Endodermal cell (in vitro differentiated cells): ENCODE data around the gene SDCCAG8. TPM values are rescaled to one million over a fixed set of nuclear protein-coding genes. Genes with fewer than 3 reads are reported as not detected.

Experiments used
- DNase-seq: peaks from one replicate; pipeline ENCODE4 v3.0.0-alpha.2; 2017
- H3K27ac ChIP-seq: 2 replicates; pipeline ENCODE4 v1.5.1; 2013; ENCODE audit warnings: mild to moderate bottlenecking, low read depth, low read length, moderate library complexity
- H3K27me3 ChIP-seq: 2 replicates; pipeline ENCODE4 v1.6.1; 2013; ENCODE audit warnings: mild to moderate bottlenecking, low read length, moderate library complexity; ENCODE audit not compliant: insufficient read depth, control insufficient read depth, poor library complexity, severe bottlenecking
- H3K36me3 ChIP-seq: 2 replicates; pipeline ENCODE4 v1.7.0; 2013; ENCODE audit warnings: mild to moderate bottlenecking, low read length, moderate library complexity; ENCODE audit not compliant: control insufficient read depth, insufficient read depth
- H3K4me1 ChIP-seq: one replicate; pipeline ENCODE4 v1.7.0; 2013; ENCODE audit warnings: low read length; ENCODE audit not compliant: control insufficient read depth, insufficient read depth
- H3K4me3 ChIP-seq: 2 replicates; pipeline ENCODE4 v1.5.1; 2013; ENCODE audit warnings: mild to moderate bottlenecking, low read length, moderate library complexity
- H3K9ac ChIP-seq: 2 replicates; pipeline ENCODE4 v1.6.1; 2013; ENCODE audit warnings: mild to moderate bottlenecking, low read length, moderate library complexity; ENCODE audit not compliant: poor library complexity, severe bottlenecking; ENCODE audit errors: extremely low read depth
- H3K9me3 ChIP-seq: 2 replicates; pipeline ENCODE4 v1.6.1; 2013; ENCODE audit warnings: mild to moderate bottlenecking, low read length, moderate library complexity; ENCODE audit not compliant: control insufficient read depth
- H3K27ac Mint-ChIP-seq: 2 replicates; pipeline ENCODE4 v1.8.0; 2020; ENCODE audit warnings: mixed read lengths
- H3K27me3 Mint-ChIP-seq: 2 replicates; pipeline ENCODE4 v1.8.0; 2021; ENCODE audit warnings: mild to moderate bottlenecking, mixed read lengths; ENCODE audit not compliant: insufficient read depth
- H3K36me3 Mint-ChIP-seq: 2 replicates; pipeline ENCODE4 v1.8.0; 2020; ENCODE audit warnings: low read depth, mixed read lengths
- H3K4me1 Mint-ChIP-seq: 2 replicates; pipeline ENCODE4 v1.8.0; 2020; ENCODE audit warnings: mixed read lengths
- H3K4me3 Mint-ChIP-seq: 2 replicates; pipeline ENCODE4 v1.8.0; 2020; ENCODE audit warnings: mild to moderate bottlenecking, moderate library complexity, mixed read lengths
- H3K9me3 Mint-ChIP-seq: 2 replicates; pipeline ENCODE4 v1.8.0; 2020; ENCODE audit warnings: mild to moderate bottlenecking, mixed read lengths
- WGBS, 2 experiments: methylation state at CpG; one replicate each; pipeline versions ENCODE4 v1.1.5 to v1.1.7; 2013; ENCODE audit warnings: missing lambda C conversion rate in 2 of 2, mixed read lengths in 1 of 2; ENCODE audit not compliant: insufficient coverage in 1 of 2, insufficient read length in 1 of 2; 5-methylcytosine and 5-hydroxymethylcytosine counted together
- total RNA-seq, 2 donors: library from RNA; stranded (reverse); fragmentation: NEBNext Ultra II Directional in 1 of 2; extraction: Animal tissue kit (Norgen Biotek cat#: 25700) in 1 of 2; gene quantifications; 2 replicates in 1 of 2; 3 replicates in 1 of 2; pipeline ENCODE4 v1.2.1, GENCODE V29; 2021
- TF ChIP-seq, protein P1 (sequence below): fragments of 200-600 bp; sonication (generic); conservative IDR thresholded peaks from 2 replicates; pipeline ENCODE4 v1.5.0; 2021; ENCODE audit warnings: antibody characterized with exemption, mild to moderate bottlenecking

The SDCCAG8 gene
- total RNA-seq, 2 donors from 2014 or later: 19.8 to 27.5 TPM

DNA sequence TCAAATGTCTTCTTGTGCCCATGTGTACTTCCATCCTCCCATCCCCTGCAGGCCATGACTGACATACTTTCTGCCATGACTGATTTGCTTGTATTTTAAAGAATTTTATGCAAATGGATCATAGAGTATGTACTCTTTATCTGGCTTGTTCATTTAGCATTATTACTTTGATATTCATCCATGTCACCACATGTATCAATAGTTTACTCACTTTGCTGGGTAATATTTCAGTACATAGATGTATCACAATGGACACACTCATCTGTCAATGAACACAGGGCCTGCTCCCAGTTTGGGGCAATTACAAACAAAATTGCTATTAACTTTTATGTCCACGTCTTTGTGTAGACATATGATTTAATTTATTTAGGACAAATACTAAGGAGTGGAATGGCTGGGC, 259.1 kb downstream of the SDCCAG8 start:
- H3K27ac Mint-ChIP-seq: no peak overlapping the region
- Histone ChIP-seq H3K36me3 (no peaks in the 10 kb centered on the region), H3K9me3 (peaks cover 5% of the 10 kb centered on the region), H3K27me3 (no peaks in the 10 kb centered on the region), H3K9ac (no peak overlapping the region), H3K4me3 (no peak overlapping the region), H3K4me1 (no peaks in the 10 kb centered on the region), H3K27ac (no peak overlapping the region)
- TF ChIP-seq, protein P1, sequence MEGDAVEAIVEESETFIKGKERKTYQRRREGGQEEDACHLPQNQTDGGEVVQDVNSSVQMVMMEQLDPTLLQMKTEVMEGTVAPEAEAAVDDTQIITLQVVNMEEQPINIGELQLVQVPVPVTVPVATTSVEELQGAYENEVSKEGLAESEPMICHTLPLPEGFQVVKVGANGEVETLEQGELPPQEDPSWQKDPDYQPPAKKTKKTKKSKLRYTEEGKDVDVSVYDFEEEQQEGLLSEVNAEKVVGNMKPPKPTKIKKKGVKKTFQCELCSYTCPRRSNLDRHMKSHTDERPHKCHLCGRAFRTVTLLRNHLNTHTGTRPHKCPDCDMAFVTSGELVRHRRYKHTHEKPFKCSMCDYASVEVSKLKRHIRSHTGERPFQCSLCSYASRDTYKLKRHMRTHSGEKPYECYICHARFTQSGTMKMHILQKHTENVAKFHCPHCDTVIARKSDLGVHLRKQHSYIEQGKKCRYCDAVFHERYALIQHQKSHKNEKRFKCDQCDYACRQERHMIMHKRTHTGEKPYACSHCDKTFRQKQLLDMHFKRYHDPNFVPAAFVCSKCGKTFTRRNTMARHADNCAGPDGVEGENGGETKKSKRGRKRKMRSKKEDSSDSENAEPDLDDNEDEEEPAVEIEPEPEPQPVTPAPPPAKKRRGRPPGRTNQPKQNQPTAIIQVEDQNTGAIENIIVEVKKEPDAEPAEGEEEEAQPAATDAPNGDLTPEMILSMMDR: no peak
- no peaks in the 10 kb centered on the region for H3K4me1 Mint-ChIP-seq
- no peak overlapping the region for H3K4me3 Mint-ChIP-seq
- WGBS, 2 experiments: 86% methylated on average over 1 of the region's 1 CpG; no CpG with 5 or more reads in 1 of the 2 experiments
- peaks cover 8% of the 10 kb centered on the region for H3K9me3 Mint-ChIP-seq
- DNase-seq: no peak
- H3K36me3 Mint-ChIP-seq: peaks cover 20% of the 10 kb centered on the region
- H3K27me3 Mint-ChIP-seq: no peaks in the 10 kb centered on the region

GRCh38 chr1:243520831-243521230, 265.0 kb downstream of the SDCCAG8 start:
- no peaks in the 10 kb centered on the region for H3K4me1 ChIP-seq
- TF ChIP-seq, protein P1: no peak
- no peak overlapping the region for H3K9ac ChIP-seq
- DNase-seq: no peak
- peaks cover 7% of the 10 kb centered on the region for H3K36me3 Mint-ChIP-seq
- H3K4me3 ChIP-seq: no peak overlapping the region
- H3K27me3 Mint-ChIP-seq: no peaks in the 10 kb centered on the region
- no peaks in the 10 kb centered on the region for H3K27me3 ChIP-seq
- H3K36me3 ChIP-seq: no peaks in the 10 kb centered on the region
- 80% methylated on average over 1 of the region's 1 CpG; no CpG with 5 or more reads in 1 of the 2 experiments for WGBS, 2 experiments
- H3K4me1 Mint-ChIP-seq: peaks cover 10% of the 10 kb centered on the region
- peaks cover 5% of the 10 kb centered on the region for H3K9me3 ChIP-seq
- H3K27ac Mint-ChIP-seq: no peak overlapping the region
- H3K9me3 Mint-ChIP-seq: peaks cover 8% of the 10 kb centered on the region
- no peak overlapping the region for H3K4me3 Mint-ChIP-seq
- no peak overlapping the region for H3K27ac ChIP-seq

GRCh38 chr1:243523766-243524165, 267.9 kb downstream of the SDCCAG8 start:
- Histone ChIP-seq H3K9me3 (no peaks in the 10 kb centered on the region), H3K4me3 (no peak overlapping the region), H3K27me3 (no peaks in the 10 kb centered on the region), H3K4me1 (no peaks in the 10 kb centered on the region), H3K27ac (no peak overlapping the region), H3K36me3 (no peaks in the 10 kb centered on the region), H3K9ac (no peak overlapping the region)
- Mint-ChIP-seq H3K27ac (no peak overlapping the region), H3K4me1 (peaks cover 10% of the 10 kb centered on the region), H3K36me3 (no peaks in the 10 kb centered on the region), H3K4me3 (no peak overlapping the region), H3K27me3 (no peaks in the 10 kb centered on the region), H3K9me3 (peaks cover 2% of the 10 kb centered on the region)
- 93% methylated on average over 3 to 5 of the region's 5 CpGs for WGBS, 2 experiments
- TF ChIP-seq, protein P1: no peak
- no peak for DNase-seq
